Effector memory CD4-positive, alpha-beta T cell (primary cell): ENCODE data around the gene PLA2G4E.
A peak's percentile ranks its signal among the peaks of the same experiment; 100 is the strongest.

Experiments used
- DNase-seq, 3 donors: peaks; one replicate each; pipeline ENCODE4 v3.0.0-alpha.2; 2020
- H3K27ac ChIP-seq: 2 replicates; pipeline ENCODE4 v1.7.0; 2013; ENCODE audit warnings: mild to moderate bottlenecking, low read length, moderate library complexity; ENCODE audit not compliant: insufficient read depth, poor library complexity, severe bottlenecking
- H3K27me3 ChIP-seq: replicated peaks from 2 replicates; pipeline ENCODE4 v1.7.0; 2013; ENCODE audit warnings: mild to moderate bottlenecking, low read length; ENCODE audit not compliant: insufficient read depth, control insufficient read depth, poor library complexity, severe bottlenecking
- H3K36me3 ChIP-seq: 2 replicates; pipeline ENCODE4 v1.7.0; 2013; ENCODE audit warnings: mild to moderate bottlenecking, low read length, moderate library complexity; ENCODE audit not compliant: control insufficient read depth, insufficient read depth
- H3K4me1 ChIP-seq: 2 replicates; pipeline ENCODE4 v1.7.0; 2013; ENCODE audit warnings: low read length, mild to moderate bottlenecking; ENCODE audit not compliant: control insufficient read depth, insufficient read depth, poor library complexity, severe bottlenecking
- H3K4me3 ChIP-seq: 2 replicates; pipeline ENCODE4 v1.7.0; 2013; ENCODE audit warnings: low read length, low read depth, mild to moderate bottlenecking; ENCODE audit not compliant: insufficient read depth, poor library complexity, severe bottlenecking
- H3K9me3 ChIP-seq: 2 replicates; pipeline ENCODE4 v1.7.0; 2013; ENCODE audit warnings: mild to moderate bottlenecking, low read length, moderate library complexity; ENCODE audit not compliant: control insufficient read depth

PLA2G4E gene

DNA sequence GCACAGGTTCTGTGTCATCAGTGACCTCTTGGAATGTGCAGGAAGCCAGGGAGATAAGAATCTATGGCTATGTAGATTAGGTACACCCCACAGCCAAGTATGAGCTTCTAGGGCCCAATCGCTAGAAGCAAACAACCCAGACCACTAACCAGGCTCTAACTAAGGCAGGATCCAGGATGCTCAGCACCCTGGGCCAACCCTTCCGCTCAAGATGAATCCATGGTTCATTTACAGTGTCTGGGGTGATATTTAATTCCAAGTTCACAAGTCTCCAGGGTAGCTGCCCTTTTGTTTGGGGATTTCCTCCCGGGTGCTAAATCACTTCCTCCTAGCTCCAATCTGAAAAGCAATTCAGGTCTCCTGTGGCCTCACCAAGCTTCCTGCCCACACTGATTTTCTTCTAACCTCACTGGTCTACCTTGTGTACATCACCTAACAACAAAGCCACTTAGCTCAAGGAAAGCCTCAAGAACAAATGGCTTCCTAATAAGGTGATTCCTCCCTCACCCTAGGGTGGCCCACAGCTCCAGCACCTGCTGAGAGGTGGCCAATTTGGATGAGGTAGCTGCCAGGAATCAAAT is 50.9 kb downstream of the PLA2G4E start:
- peak; percentile 48 to 59 (median 55) for DNase-seq
- no peak overlapping the region for H3K4me3 ChIP-seq
- no peaks in the 10 kb centered on the region for H3K27me3 ChIP-seq
- H3K27ac ChIP-seq = peak overlapping the region; percentile 89
- H3K4me1 ChIP-seq = peaks cover 23% of the 10 kb centered on the region
- no peaks in the 10 kb centered on the region for H3K36me3 ChIP-seq
- no peaks in the 10 kb centered on the region for H3K9me3 ChIP-seq

DNA sequence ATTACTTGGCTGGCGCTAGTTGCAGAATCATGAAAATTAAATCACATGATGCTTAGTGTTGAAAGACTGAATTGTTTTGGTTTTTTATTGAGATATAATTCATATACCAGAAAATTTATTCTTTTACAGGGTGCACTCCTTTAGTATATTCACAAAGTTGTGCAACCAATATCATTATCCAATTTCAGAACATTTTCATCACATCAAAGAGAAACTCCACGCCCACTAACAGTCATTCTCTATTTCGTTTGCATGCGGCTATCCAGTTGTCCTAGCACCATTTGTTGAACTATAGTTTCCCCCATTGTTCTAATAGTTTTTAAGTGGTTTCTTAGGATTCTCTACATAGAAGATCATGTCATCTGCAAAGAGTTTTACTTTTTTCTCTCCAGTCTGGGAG is 52.1 kb downstream of the PLA2G4E start:
- Histone ChIP-seq H3K36me3 (no peaks in the 10 kb centered on the region), H3K4me1 (peaks cover 23% of the 10 kb centered on the region), H3K4me3 (no peak overlapping the region), H3K27me3 (no peaks in the 10 kb centered on the region), H3K27ac (no peak overlapping the region), H3K9me3 (no peaks in the 10 kb centered on the region)
- no peak for DNase-seq

DNA sequence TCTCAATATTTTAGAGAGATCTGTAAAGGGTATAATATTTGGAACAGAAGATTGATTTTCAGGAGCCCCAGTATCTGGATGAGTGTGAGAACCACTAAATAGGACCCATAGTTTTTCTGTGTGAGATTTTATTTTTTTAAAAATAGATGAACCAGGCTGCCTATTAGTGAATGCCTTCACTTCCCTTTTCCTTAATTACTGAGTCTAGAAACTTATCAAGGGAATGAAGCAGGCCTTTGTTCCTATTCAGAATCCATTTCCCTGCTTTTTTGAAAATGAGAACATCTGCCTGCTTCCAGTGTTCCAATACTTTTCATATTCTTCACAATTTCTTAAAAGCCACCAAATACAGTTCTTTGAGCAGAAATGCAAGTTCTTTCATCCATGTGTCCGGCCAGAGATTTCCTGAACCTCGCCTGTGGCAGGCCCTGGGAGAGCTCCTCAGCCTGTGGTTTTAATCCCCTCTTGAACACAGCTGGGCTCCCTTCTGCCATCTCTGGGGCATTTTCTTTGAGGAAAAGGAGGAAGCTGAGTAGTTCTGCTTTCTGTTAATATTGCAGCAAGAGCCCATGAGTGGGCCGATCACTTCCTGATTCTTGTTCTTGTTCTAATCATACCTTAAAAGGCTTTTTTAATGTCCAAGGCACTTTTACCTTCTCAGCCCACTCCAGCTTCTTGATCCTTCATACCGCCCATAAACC is 53.2 kb downstream of the PLA2G4E start:
- H3K27me3 ChIP-seq = no peaks in the 10 kb centered on the region
- DNase-seq = no peak
- H3K9me3 ChIP-seq = no peaks in the 10 kb centered on the region
- peaks cover 23% of the 10 kb centered on the region for H3K4me1 ChIP-seq
- H3K36me3 ChIP-seq = no peaks in the 10 kb centered on the region
- H3K27ac ChIP-seq = peak overlapping the region; percentile 2
- no peak overlapping the region for H3K4me3 ChIP-seq

DNA sequence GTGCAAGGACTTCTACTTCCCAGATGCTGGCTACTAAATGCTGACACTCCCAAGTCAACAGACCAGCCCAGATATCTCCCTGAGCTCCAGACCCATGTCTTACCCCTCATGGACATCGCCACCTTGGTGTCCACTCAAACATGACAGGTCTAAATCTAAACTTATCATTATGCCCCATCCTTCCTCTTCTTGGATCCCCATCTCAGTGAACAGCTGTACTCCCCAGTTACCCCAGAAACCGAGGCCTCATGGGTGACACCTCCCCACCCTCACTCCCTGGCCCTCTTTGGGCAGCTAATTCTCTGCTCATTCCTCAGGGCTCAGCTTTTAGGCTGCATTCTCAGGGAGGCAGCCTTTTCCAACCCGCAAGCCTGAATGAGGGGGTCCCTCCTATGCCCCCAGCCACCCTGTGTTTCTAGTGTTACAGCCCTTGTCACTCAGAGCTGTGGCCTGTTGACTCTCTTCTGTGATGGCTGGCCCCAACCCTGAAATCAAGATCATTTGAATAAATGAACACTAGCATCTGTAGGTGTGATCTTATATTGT is 53.8 kb downstream of the PLA2G4E start:
- Histone ChIP-seq H3K9me3 (no peaks in the 10 kb centered on the region), H3K27ac (no peak overlapping the region), H3K4me3 (no peak overlapping the region), H3K27me3 (no peaks in the 10 kb centered on the region), H3K36me3 (no peaks in the 10 kb centered on the region), H3K4me1 (peaks cover 23% of the 10 kb centered on the region)
- no peak for DNase-seq

DNA sequence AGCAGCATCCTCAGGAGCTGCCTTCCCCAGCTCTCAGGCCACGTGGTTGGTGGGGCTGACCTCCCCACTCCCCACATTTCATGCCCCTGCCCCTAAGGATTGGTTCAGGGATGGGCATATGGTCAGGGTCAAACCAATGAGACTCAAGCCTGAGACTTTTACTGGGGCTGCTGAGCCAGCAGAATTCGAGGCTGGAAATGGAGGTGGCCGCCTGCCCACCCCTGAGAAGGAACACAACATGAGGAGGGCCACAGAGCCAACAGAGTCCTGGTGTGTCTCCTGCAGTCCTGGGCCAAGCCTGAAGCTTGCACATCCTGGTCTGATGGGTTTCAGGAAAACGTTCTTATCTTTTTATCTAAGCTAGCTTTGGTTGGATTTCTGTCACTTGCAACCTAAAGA is 54.4 kb downstream of the PLA2G4E start:
- Histone ChIP-seq H3K4me1 (peaks cover 23% of the 10 kb centered on the region), H3K27me3 (no peaks in the 10 kb centered on the region), H3K9me3 (no peaks in the 10 kb centered on the region), H3K4me3 (no peak overlapping the region), H3K27ac (no peak overlapping the region), H3K36me3 (no peaks in the 10 kb centered on the region)
- no peak for DNase-seq

DNA sequence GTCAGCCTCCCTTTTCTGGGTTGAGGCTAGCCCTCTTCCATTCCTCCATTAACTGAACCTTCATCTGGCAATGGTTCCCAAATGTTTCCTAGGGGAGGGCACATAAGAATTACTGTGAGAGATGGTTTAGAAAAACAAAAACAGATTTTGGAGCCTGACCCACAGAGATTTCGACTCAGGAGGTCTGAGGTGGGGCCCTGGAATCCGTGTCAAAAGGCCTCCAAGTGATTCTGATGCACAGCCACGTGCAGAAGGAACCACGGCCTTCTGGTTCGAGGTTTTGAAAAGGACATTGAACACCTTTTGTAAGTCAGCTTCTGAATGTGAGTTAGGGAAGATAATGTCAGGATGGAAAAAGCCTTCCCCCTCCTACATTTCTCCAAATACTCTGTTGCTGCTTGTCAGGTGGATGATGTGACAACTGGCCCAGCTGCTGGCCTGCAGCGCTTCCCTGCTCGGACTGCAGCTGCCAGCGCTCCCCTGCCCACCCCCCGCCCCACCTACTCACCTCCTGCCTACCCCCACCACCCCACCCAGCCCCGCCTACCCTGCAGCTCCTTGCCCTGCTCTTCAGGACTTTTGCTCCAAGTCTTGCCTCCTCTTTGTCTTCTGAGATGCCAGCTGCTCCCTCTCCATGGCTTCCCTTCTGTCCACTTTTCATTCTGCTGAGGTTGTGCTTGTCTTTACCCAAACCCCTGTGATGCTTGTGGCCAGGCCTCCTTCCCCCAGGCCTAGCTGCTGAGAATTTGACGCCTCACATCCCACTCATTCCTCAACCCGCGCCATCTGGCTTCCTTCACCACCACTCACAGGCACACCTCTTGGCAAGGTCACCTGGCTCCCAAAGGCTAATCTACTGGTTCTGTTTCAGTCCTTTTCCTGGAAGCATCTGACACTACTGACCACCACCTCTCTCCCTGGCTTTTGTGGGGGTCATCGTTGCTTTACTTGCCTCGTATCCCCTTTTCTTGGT is 55.1 kb downstream of the PLA2G4E start:
- Histone ChIP-seq H3K27me3 (no peaks in the 10 kb centered on the region), H3K9me3 (no peaks in the 10 kb centered on the region), H3K27ac (no peak overlapping the region), H3K4me1 (peaks cover 18% of the 10 kb centered on the region), H3K36me3 (no peaks in the 10 kb centered on the region), H3K4me3 (no peak overlapping the region)
- no peak for DNase-seq

DNA sequence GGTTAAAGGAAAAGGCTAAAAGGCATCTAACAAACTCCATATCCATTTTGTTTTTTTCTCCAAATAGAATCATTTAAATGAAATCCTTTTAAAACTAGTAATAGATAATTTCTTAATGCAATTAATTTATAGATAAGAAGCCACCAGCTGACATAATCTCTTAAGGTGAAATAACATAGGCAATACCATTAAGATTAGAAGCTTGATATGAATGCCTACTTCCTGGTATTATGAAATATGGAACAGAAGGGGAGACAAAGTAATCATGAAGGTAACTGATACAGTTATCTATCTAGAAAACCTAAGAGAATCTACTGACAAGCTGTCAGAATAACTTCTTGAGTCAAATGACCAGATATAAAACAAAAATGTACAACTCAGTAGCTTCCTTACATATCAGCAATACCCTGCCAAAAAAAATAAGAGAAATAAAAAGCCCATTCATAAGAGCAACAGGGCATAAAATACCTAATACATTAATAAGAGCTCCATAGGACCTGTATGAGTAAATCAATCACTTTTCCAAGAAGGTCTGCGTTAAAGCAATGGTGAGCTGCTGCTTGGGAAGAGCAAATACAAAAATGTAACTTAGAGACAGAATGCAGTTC is 59.1 kb downstream of the PLA2G4E start:
- Histone ChIP-seq H3K27me3 (no peaks in the 10 kb centered on the region), H3K9me3 (no peaks in the 10 kb centered on the region), H3K4me1 (peaks cover 11% of the 10 kb centered on the region), H3K4me3 (no peak overlapping the region), H3K36me3 (no peaks in the 10 kb centered on the region), H3K27ac (no peak overlapping the region)
- no peak for DNase-seq

DNA sequence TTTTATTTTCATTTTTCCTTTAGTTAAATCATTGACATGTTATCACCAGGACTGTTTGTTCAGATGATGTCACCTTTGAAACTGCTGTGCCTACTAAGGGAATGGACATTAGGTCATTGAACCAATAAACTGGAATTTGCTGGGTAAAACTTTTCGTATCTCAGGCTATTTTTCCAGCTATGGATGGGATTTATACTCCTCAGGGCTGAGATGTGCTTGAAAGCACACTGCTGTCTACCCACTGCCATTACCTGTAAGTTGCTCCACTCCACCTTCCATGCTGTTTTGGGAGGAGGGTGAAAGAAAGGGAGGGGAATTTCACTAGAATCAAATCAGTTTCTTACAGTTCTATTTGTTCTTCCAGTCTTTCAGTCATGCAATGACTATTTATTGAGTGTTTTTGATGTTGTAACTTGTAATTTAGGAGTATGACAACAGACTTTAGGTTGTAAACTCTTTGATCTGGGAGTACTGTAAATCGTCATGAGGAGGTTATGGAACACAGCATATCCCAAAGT is 59.8 kb downstream of the PLA2G4E start:
- Histone ChIP-seq H3K36me3 (no peaks in the 10 kb centered on the region), H3K27me3 (no peaks in the 10 kb centered on the region), H3K9me3 (no peaks in the 10 kb centered on the region), H3K27ac (no peak overlapping the region), H3K4me3 (no peak overlapping the region), H3K4me1 (peaks cover 11% of the 10 kb centered on the region)
- DNase-seq = no peak

DNA sequence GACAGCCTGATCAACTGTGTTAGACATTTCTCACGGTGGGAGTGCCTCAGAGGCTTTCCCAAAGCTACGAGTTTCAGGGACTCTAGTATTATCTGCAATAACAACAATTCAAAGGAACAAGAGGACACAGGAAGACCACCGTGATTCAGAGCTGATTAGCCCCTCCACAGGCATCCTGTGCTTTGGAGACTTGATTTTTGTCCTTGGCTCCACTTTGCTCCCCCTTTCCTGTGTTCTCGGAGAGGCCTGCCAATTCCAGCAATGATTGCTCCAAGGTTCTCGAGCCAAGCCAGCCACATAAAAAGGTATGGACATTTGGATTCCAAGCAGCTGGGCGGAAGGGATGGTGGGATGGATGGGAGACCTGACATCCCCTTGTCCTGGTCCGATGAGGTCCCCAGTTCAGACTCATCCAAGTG is 62.8 kb downstream of the PLA2G4E start:
- Histone ChIP-seq H3K36me3 (peaks cover 8% of the 10 kb centered on the region), H3K27me3 (no peaks in the 10 kb centered on the region), H3K27ac (no peak overlapping the region), H3K4me3 (no peak overlapping the region), H3K4me1 (peaks cover 11% of the 10 kb centered on the region), H3K9me3 (no peaks in the 10 kb centered on the region)
- DNase-seq = no peak
